Activated T-cell treated with anti-CD3 and anti-CD28 coated beads, Interleukin-2, amount 50 U/mL, for 72 hours (primary cell): Measurements from ENCODE around the gene PPP1R12B. TPM values are rescaled to one million over a fixed set of nuclear protein-coding genes. Genes with fewer than 3 reads are reported as not detected.
"Not testable (repeated sequence)": the region's sequence is repeated elsewhere in the genome, so short reads cannot be mapped to it uniquely, and the experiment has no call there.

ENCODE experiments used
- ATAC-seq, 2 donors: fragments of 150-1000 bp; cut with Tn5 transposase; replicated peaks in 1 of 2; 2 replicates each; pipeline ENCODE4 v1.10.0; 2021; ENCODE audit warnings: moderate library complexity in 2 of 2, mild to moderate bottlenecking in 1 of 2
- DNase-seq, 2 donors: peaks; one replicate each; pipeline ENCODE4 v3.0.0; 2021 to 2022; ENCODE audit warnings: mixed read lengths in 1 of 2
- H3K27ac Mint-ChIP-seq: one replicate; pipeline ENCODE4 v1.8.0; 2022; ENCODE audit warnings: mild to moderate bottlenecking, moderate library complexity, mixed read lengths
- H3K27me3 Mint-ChIP-seq: one replicate; pipeline ENCODE4 v1.8.0; 2022; ENCODE audit warnings: low read depth, mixed read lengths
- H3K36me3 Mint-ChIP-seq, 2 donors: one replicate each; pipeline ENCODE4 v1.8.0; 2022; ENCODE audit warnings: mixed read lengths in 2 of 2, mild to moderate bottlenecking in 1 of 2; ENCODE audit not compliant: insufficient read depth in 2 of 2
- H3K4me1 Mint-ChIP-seq: one replicate; pipeline ENCODE4 v1.8.0; 2022; ENCODE audit warnings: low read depth, mixed read lengths
- H3K4me3 Mint-ChIP-seq, 2 donors: one replicate each; pipeline ENCODE4 v1.8.0; 2022; ENCODE audit warnings: mild to moderate bottlenecking in 2 of 2, mixed read lengths in 2 of 2, moderate library complexity in 2 of 2
- H3K9me3 Mint-ChIP-seq, 2 donors: one replicate each; pipeline ENCODE4 v1.8.0; 2022; ENCODE audit warnings: mixed read lengths in 2 of 2
- total RNA-seq, 2 donors: library from RNA; stranded (reverse); gene quantifications; one replicate each; pipeline ENCODE4 v1.2.3, GENCODE V29; 2022

The PPP1R12B gene
- total RNA-seq, 2 donors from 2014 or later, result 17.6 to 27.0 TPM

GRCh38 chr1:202589190-202589930 is 240.9 kb downstream of the PPP1R12B start:
- no peak overlapping the region for H3K27ac Mint-ChIP-seq
- ATAC-seq, result no peak
- no peaks in the 10 kb centered on the region for H3K9me3 Mint-ChIP-seq
- H3K27me3 Mint-ChIP-seq, result no peaks in the 10 kb centered on the region
- no peak for DNase-seq
- H3K36me3 Mint-ChIP-seq, result no peaks in the 10 kb centered on the region
- H3K4me1 Mint-ChIP-seq, result no peaks in the 10 kb centered on the region
- H3K4me3 Mint-ChIP-seq, result no peak overlapping the region

GRCh38 chr1:202590126-202590525 is 241.6 kb downstream of the PPP1R12B start:
- no peak overlapping the region for H3K4me3 Mint-ChIP-seq
- no peaks in the 10 kb centered on the region for H3K9me3 Mint-ChIP-seq
- H3K4me1 Mint-ChIP-seq, result no peaks in the 10 kb centered on the region
- no peaks in the 10 kb centered on the region for H3K27me3 Mint-ChIP-seq
- H3K36me3 Mint-ChIP-seq, result no peaks in the 10 kb centered on the region
- DNase-seq (no peak), ATAC-seq (no peak)
- H3K27ac Mint-ChIP-seq, result no peak overlapping the region

- no peaks in the 10 kb centered on the region for H3K4me1 Mint-ChIP-seq
- H3K27me3 Mint-ChIP-seq, result no peaks in the 10 kb centered on the region
- ATAC-seq (no peak), DNase-seq (no peak)
- H3K36me3 Mint-ChIP-seq, result no peaks in the 10 kb centered on the region
- H3K27ac Mint-ChIP-seq, result no peak overlapping the region
- no peaks in the 10 kb centered on the region for H3K9me3 Mint-ChIP-seq
- H3K4me3 Mint-ChIP-seq, result no peak overlapping the region
These were observed 242.5 kb downstream of the PPP1R12B start for GRCh38 chr1:202590975-202591411.

- no peak overlapping the region for H3K4me3 Mint-ChIP-seq
- H3K4me1 Mint-ChIP-seq, result no peaks in the 10 kb centered on the region
- no peaks in the 10 kb centered on the region for H3K9me3 Mint-ChIP-seq
- H3K36me3 Mint-ChIP-seq, result no peaks in the 10 kb centered on the region
- ATAC-seq (no peak), DNase-seq (no peak)
- no peak overlapping the region for H3K27ac Mint-ChIP-seq
- H3K27me3 Mint-ChIP-seq, result no peaks in the 10 kb centered on the region
These were observed 243.0 kb downstream of the PPP1R12B start for GRCh38 chr1:202591515-202591914.

- ATAC-seq (no peak), DNase-seq (no peak)
- Mint-ChIP-seq H3K4me3 (no peak overlapping the region), H3K27ac (no peak overlapping the region), H3K9me3 (no peaks in the 10 kb centered on the region), H3K27me3 (no peaks in the 10 kb centered on the region), H3K36me3 (no peaks in the 10 kb centered on the region), H3K4me1 (no peaks in the 10 kb centered on the region)
These were observed 243.6 kb downstream of the PPP1R12B start for GRCh38 chr1:202592146-202592545.

GRCh38 chr1:202593845-202594244 is 245.3 kb downstream of the PPP1R12B start:
- Mint-ChIP-seq H3K27ac (no peak overlapping the region), H3K27me3 (no peaks in the 10 kb centered on the region), H3K4me1 (no peaks in the 10 kb centered on the region), H3K36me3 (no peaks in the 10 kb centered on the region), H3K9me3 (no peaks in the 10 kb centered on the region), H3K4me3 (no peak overlapping the region)
- DNase-seq (no peak), ATAC-seq (no peak)

GRCh38 chr1:202596638-202597037 is 248.1 kb downstream of the PPP1R12B start:
- ATAC-seq (no peak), DNase-seq (no peak)
- no peak overlapping the region for H3K4me3 Mint-ChIP-seq
- H3K9me3 Mint-ChIP-seq, result no peaks in the 10 kb centered on the region
- H3K36me3 Mint-ChIP-seq, result no peaks in the 10 kb centered on the region
- no peak overlapping the region for H3K27ac Mint-ChIP-seq
- H3K27me3 Mint-ChIP-seq, result no peaks in the 10 kb centered on the region
- no peaks in the 10 kb centered on the region for H3K4me1 Mint-ChIP-seq

GRCh38 chr1:202597090-202597761 is 248.7 kb downstream of the PPP1R12B start:
- H3K9me3 Mint-ChIP-seq, result no peaks in the 10 kb centered on the region
- no peaks in the 10 kb centered on the region for H3K27me3 Mint-ChIP-seq
- ATAC-seq (no peak), DNase-seq (no peak)
- H3K4me1 Mint-ChIP-seq, result no peaks in the 10 kb centered on the region
- no peak overlapping the region for H3K27ac Mint-ChIP-seq
- H3K36me3 Mint-ChIP-seq, result no peaks in the 10 kb centered on the region
- no peak overlapping the region for H3K4me3 Mint-ChIP-seq

- peak; percentile 39 to 64 for ATAC-seq
- Mint-ChIP-seq H3K36me3 (no peaks in the 10 kb centered on the region), H3K4me1 (no peaks in the 10 kb centered on the region), H3K4me3 (no peak overlapping the region), H3K9me3 (no peaks in the 10 kb centered on the region), H3K27ac (no peak overlapping the region), H3K27me3 (no peaks in the 10 kb centered on the region)
- peak; percentile 22 to 30 for DNase-seq
These were observed 251.4 kb downstream of the PPP1R12B start for GRCh38 chr1:202599669-202600431.

- Mint-ChIP-seq H3K4me1 (no peaks in the 10 kb centered on the region), H3K4me3 (no peak overlapping the region), H3K36me3 (no peaks in the 10 kb centered on the region), H3K9me3 (no peaks in the 10 kb centered on the region), H3K27ac (no peak overlapping the region), H3K27me3 (no peaks in the 10 kb centered on the region)
- ATAC-seq (no peak), DNase-seq (no peak)
These were observed 252.0 kb downstream of the PPP1R12B start for GRCh38 chr1:202600432-202601041.

GRCh38 chr1:202603435-202603834 is 254.9 kb downstream of the PPP1R12B start:
- H3K27ac Mint-ChIP-seq, result no peak overlapping the region
- ATAC-seq (no peak), DNase-seq (no peak)
- H3K4me3 Mint-ChIP-seq, result no peak overlapping the region
- no peaks in the 10 kb centered on the region for H3K27me3 Mint-ChIP-seq
- peaks cover 0 to 1% of the 10 kb centered on the region in 2 donors for H3K36me3 Mint-ChIP-seq
- H3K9me3 Mint-ChIP-seq, result no peaks in the 10 kb centered on the region
- no peaks in the 10 kb centered on the region for H3K4me1 Mint-ChIP-seq

- DNase-seq (no peak), ATAC-seq (no peak)
- Mint-ChIP-seq H3K36me3 (peaks cover 0 to 1% of the 10 kb centered on the region in 2 donors), H3K27ac (no peak overlapping the region), H3K9me3 (no peaks in the 10 kb centered on the region), H3K4me1 (no peaks in the 10 kb centered on the region), H3K4me3 (no peak overlapping the region), H3K27me3 (no peaks in the 10 kb centered on the region)
These were observed 257.0 kb downstream of the PPP1R12B start for GRCh38 chr1:202605515-202605914.

- H3K27ac Mint-ChIP-seq, result not testable (repeated sequence)
- H3K4me1 Mint-ChIP-seq, result peaks cover 20% of the 10 kb centered on the region
These were observed 263.5 kb downstream of the PPP1R12B start for GRCh38 chr1:202612036-202612435.

More at GRCh38 chr1:202612036-202612435, 263.5 kb downstream of the PPP1R12B start:
- not testable (repeated sequence) for ATAC-seq, H3K9me3 Mint-ChIP-seq, H3K4me3 Mint-ChIP-seq, H3K36me3 Mint-ChIP-seq, DNase-seq
- peaks cover 18% of the 10 kb centered on the region for H3K27me3 Mint-ChIP-seq
